Gastrocnemius medialis (tissue), 4 donors: ENCODE measurements around the gene MORN1.

ENCODE experiments used
- CTCF ChIP-seq, 5 experiments: fragments of 450-650 bp in 3 of 5; fragments of 200-600 bp in 2 of 5; sonication (generic) in 2 of 5; IDR thresholded peaks in 4 of 5; conservative IDR thresholded peaks in 1 of 5; 1 replicate in 4 of 5; 2 replicates in 1 of 5; pipeline ENCODE4 v1.5.1; 2016 to 2019; ENCODE audit warnings: antibody characterized with exemption in 5 of 5, mild to moderate bottlenecking in 3 of 5, moderate library complexity in 3 of 5
- POLR2A ChIP-seq, 2 donors: fragments of 450-650 bp; IDR thresholded peaks; one replicate each; pipeline ENCODE4 v1.6.1; 2017; ENCODE audit warnings: antibody characterized with exemption in 2 of 2, mild to moderate bottlenecking in 2 of 2, moderate library complexity in 2 of 2

- TF ChIP-seq CTCF (IDR thresholded peaks at IDR 0.05 in 4 of 5, conservative IDR thresholded peaks at IDR 0.05 in 1 of 5) (no peak), POLR2A (IDR thresholded peaks at IDR 0.05) (no peak)
These were observed 99.8 kb downstream of the MORN1 start for GRCh38 chr1:2291577-2291976.
